IgD-negative memory B cell (primary cell): ENCODE data around the gene PTPRM. TPM values are rescaled to one million over a fixed set of nuclear protein-coding genes. Genes with fewer than 3 reads are reported as not detected.

Source experiments
- H3K27ac Mint-ChIP-seq, 3 donors: one replicate each; pipeline ENCODE4 v1.8.0; 2020 to 2022; ENCODE audit warnings: mild to moderate bottlenecking in 3 of 3, mixed read lengths in 3 of 3, moderate library complexity in 1 of 3
- H3K27me3 Mint-ChIP-seq: one replicate; pipeline ENCODE4 v1.8.0; 2021; ENCODE audit warnings: mixed read lengths
- H3K36me3 Mint-ChIP-seq: one replicate; pipeline ENCODE4 v1.8.0; 2020; ENCODE audit warnings: mild to moderate bottlenecking, mixed read lengths
- H3K4me1 Mint-ChIP-seq, 3 donors: one replicate each; pipeline ENCODE4 v1.8.0; 2020 to 2022; ENCODE audit warnings: mixed read lengths in 3 of 3, mild to moderate bottlenecking in 1 of 3
- H3K4me3 Mint-ChIP-seq, 4 donors: one replicate each; pipeline ENCODE4 v1.8.0; 2020 to 2022; ENCODE audit warnings: mild to moderate bottlenecking in 4 of 4, mixed read lengths in 4 of 4, moderate library complexity in 3 of 4
- H3K9me3 Mint-ChIP-seq, 3 donors: one replicate each; pipeline ENCODE4 v1.8.0; 2020 to 2021; ENCODE audit warnings: mixed read lengths in 3 of 3, mild to moderate bottlenecking in 1 of 3
- polyA plus RNA-seq: library from polyadenylated mRNA; unstranded; fragments of 300-500 nt; fragmentation: Illumina TruSeq; gene quantifications from one replicate; pipeline ENCODE4 v1.2.3, GENCODE V29; 2021

PTPRM gene
- polyA plus RNA-seq, 1 donor from 2014 or later = 0.61 TPM

DNA sequence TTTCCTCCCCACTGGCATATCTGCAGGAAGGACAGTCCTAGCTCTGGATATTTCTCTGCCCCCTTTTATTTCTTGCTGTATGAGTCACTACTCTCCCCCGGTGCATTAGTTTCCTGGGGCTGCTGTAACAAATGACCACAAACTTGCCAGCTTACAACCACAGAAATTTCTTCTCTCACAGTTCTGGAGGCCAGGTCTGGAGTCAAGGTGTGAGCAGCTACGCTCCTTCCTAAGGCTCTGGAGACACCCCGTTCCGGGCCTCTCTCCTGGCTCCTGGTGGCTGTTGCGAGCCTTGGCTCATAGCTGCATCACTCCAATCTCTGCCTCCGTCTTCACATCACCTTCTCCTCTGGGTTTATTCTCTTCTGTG lies 34.1 kb downstream of the PTPRM start:
- H3K27me3 Mint-ChIP-seq = no peaks in the 10 kb centered on the region
- no peaks in the 10 kb centered on the region for H3K36me3 Mint-ChIP-seq
- no peaks in the 10 kb centered on the region for H3K4me1 Mint-ChIP-seq
- H3K4me3 Mint-ChIP-seq = no peak overlapping the region
- no peaks in the 10 kb centered on the region for H3K9me3 Mint-ChIP-seq
- H3K27ac Mint-ChIP-seq = no peak overlapping the region

DNA sequence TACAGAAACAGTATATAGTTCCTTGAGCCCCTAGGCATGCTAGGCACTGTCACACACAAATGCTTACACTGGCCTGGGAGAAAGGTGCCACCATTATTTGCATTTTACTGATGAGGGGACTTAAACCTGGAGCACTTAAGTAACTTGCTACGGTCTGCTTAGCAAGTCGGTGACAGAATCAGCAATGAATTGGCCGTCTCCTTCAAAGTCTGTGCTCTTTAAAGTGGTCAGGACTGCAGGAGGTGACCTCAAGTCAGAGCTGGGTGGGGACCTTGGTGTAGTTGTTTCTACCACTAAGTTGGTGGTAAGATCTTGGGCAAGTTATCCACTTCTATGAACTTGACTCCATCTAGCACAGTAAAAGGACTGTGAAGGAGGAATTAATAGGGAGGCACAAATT lies 34.8 kb downstream of the PTPRM start:
- Mint-ChIP-seq H3K4me1 (no peaks in the 10 kb centered on the region), H3K27ac (no peak overlapping the region), H3K4me3 (no peak overlapping the region)

DNA sequence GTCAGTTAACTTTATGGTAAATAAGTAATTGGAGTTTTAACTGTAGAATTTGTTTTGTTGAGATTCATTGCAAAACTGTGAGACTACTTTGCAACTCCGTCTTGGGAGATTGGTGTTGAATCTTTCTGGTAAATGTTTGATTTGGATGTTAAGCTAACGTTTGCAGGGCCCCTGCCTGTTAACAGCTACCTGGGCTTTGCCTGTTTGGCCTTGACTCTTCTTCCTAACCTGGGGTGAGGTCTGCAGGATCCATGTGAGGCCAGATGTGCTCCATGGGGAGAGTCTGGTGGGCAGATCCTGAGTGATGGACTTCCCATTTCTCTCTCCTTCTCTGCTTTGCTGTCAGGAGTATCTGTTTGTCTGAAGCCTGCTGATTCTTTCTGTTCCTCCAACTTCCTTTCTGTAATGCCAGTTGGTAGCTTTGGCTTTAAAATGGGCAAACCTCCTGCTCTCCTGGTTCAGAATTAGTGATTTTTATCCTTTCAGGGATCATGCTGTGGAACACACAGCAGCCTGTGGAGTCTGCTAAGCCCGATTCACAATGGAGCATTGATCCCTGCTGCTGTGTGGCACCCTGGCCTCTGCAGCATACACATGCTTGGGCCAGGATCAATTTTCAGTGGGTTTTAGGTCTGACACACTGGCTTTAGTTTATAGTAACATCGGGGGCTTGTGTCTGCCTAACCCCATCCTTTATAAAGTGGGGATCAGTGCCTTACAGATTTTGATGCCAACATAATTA lies 36.3 kb downstream of the PTPRM start:
- Mint-ChIP-seq H3K4me1 (no peaks in the 10 kb centered on the region), H3K27me3 (no peaks in the 10 kb centered on the region), H3K9me3 (no peaks in the 10 kb centered on the region), H3K4me3 (no peak overlapping the region), H3K27ac (no peak overlapping the region), H3K36me3 (no peaks in the 10 kb centered on the region)

More for the DNA sequence above, 34.8 kb downstream of the PTPRM start:
- H3K27me3 Mint-ChIP-seq = no peaks in the 10 kb centered on the region
- H3K36me3 Mint-ChIP-seq = no peaks in the 10 kb centered on the region
- H3K9me3 Mint-ChIP-seq = no peaks in the 10 kb centered on the region

DNA sequence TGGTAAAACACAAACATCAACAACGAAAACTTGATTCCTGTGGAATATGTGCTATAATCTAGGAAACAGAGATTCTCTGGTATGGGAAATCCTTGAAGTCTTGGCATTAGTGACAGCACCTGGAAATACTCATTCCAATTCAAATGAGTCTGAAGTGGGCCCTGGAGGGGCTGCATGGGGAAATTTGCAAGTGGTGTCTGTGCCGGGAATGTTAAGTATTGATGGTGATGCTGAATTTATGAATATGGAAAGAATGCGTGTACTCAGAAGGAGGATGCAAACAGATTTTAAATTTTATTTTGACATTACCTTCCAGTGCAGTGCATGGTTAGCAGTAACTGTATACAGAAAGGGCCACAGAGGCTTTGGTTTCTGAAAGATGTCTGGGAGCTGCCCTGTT lies 37.2 kb downstream of the PTPRM start:
- Mint-ChIP-seq H3K4me1 (no peaks in the 10 kb centered on the region), H3K4me3 (no peak overlapping the region), H3K9me3 (no peaks in the 10 kb centered on the region), H3K27ac (no peak overlapping the region), H3K27me3 (no peaks in the 10 kb centered on the region), H3K36me3 (no peaks in the 10 kb centered on the region)

DNA sequence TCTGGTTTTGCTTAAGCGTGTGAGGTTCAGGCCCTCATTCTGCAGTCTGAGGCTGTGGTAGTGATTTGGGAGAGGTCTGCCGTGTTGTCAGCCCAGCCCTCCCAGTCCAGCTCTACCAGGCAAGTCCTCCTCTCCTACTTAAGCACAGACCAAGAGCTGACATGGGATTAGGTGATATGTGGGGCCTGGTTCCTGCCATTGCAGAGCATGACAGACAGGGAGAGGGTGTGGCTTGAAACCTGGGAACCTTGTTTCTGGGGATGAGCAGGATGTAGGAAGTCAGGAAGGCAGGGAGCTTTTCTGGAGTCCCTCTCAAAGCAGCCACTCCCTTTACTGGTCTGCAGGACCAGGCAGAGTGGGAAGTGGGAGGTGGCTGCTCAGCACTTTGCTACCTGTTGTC lies 38.6 kb downstream of the PTPRM start:
- no peaks in the 10 kb centered on the region for H3K27me3 Mint-ChIP-seq
- H3K9me3 Mint-ChIP-seq = peaks cover 0 to under 1% (median 0%) of the 10 kb centered on the region in 3 donors
- no peaks in the 10 kb centered on the region for H3K4me1 Mint-ChIP-seq
- H3K36me3 Mint-ChIP-seq = no peaks in the 10 kb centered on the region
- H3K27ac Mint-ChIP-seq = no peak overlapping the region
- no peak overlapping the region for H3K4me3 Mint-ChIP-seq

DNA sequence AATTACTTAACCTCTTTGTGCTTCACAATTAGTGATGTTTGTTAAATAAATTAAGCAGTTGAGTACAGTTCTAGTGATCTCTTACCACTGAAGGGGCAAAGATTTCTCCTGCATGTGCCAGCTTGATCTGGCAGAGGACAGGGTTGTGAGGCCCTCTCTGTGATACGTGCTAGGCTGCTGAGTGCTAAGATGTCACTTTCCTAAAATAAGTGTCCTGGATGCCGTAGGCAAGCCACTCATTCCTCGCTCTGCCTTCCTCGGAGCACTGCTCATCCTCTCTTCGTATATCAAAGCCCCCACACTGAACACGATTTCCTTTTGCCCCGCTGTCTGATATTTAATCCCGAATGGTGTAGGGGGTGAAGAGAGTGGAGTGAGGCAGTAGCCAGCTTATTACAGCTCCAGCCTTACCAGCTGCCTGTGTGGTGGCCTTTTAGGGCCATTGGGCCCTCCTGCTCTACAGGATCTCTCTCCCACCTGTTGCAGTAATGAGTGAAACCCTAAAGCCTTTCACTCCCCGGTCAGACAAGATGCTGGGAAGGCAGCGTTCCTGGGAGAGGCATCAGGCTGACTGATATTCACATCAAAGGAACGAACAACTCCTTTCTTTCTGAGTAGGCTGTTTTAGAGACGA lies 40.5 kb downstream of the PTPRM start:
- Mint-ChIP-seq H3K27me3 (no peaks in the 10 kb centered on the region), H3K9me3 (peaks cover 0 to 2% (median 2%) of the 10 kb centered on the region in 3 donors), H3K4me1 (no peaks in the 10 kb centered on the region), H3K27ac (no peak overlapping the region), H3K4me3 (no peak overlapping the region), H3K36me3 (no peaks in the 10 kb centered on the region)

DNA sequence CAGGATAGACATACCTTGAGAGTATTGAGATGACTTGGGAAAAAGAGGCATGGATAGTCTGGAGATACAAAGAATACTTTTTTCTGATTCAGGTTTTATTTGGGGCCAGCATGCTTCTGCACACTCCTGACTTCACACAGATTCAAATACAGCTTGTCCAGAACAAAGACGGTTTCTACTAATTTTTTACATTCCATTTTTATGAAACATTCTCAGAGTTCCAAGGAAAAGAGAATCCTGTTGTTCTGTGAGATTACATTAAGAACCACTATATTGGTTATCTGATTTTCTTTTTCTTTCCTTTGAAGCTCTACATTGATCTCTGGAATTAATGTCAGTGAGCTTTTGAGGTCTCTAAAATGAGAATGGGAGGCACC lies 41.0 kb downstream of the PTPRM start:
- Mint-ChIP-seq H3K27ac (no peak overlapping the region), H3K27me3 (no peaks in the 10 kb centered on the region), H3K9me3 (peaks cover 0 to 2% (median 2%) of the 10 kb centered on the region in 3 donors), H3K36me3 (no peaks in the 10 kb centered on the region), H3K4me1 (no peaks in the 10 kb centered on the region), H3K4me3 (no peak overlapping the region)

DNA sequence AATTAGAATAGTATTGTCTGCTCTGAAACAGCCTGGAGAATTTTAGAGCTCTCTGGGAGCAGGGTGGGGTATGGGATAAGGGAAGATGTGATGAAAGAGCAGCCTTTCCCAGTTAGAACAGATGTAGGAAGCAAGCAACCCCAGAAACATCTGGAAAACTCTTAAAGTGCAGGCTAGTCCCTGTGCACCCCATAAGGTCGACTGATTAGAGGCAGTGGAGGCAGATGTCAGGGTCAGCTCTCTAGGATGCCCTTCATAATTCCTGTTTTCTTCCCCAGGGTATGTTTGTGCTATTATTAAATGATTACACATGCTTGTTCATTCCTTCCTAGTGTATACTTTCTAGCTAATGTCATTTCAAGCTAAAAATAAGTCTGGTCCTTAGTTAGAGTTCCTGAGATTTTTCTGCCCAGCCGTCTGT lies 41.7 kb downstream of the PTPRM start:
- Mint-ChIP-seq H3K27ac (no peak overlapping the region), H3K27me3 (no peaks in the 10 kb centered on the region), H3K36me3 (no peaks in the 10 kb centered on the region), H3K9me3 (peaks cover 2 to 3% (median 2%) of the 10 kb centered on the region in 3 donors), H3K4me1 (no peaks in the 10 kb centered on the region), H3K4me3 (no peak overlapping the region)

DNA sequence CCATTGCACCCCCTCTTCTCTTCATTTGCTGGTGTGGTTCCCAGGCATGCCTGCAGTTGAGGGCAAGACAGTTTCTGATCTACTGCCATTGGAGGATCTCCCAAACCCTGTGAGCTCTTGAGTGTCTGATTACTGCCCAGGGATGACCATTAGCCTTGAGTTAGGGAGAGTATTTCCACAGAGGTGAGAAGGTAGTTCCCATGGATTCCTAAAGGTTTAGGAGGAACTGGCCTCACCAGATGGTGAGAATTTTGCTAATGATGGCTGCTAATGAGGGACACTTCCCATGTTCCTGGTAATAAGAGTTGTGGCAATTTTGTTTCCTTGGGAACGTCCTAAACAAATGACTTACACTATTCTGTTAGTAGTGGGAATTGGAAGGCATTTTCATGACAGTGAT lies 42.5 kb downstream of the PTPRM start:
- no peaks in the 10 kb centered on the region for H3K36me3 Mint-ChIP-seq
- no peak overlapping the region for H3K27ac Mint-ChIP-seq
- H3K27me3 Mint-ChIP-seq = no peaks in the 10 kb centered on the region
- no peaks in the 10 kb centered on the region for H3K4me1 Mint-ChIP-seq
- no peak overlapping the region for H3K4me3 Mint-ChIP-seq
- H3K9me3 Mint-ChIP-seq = peaks cover 2 to 6% (median 5%) of the 10 kb centered on the region in 3 donors

DNA sequence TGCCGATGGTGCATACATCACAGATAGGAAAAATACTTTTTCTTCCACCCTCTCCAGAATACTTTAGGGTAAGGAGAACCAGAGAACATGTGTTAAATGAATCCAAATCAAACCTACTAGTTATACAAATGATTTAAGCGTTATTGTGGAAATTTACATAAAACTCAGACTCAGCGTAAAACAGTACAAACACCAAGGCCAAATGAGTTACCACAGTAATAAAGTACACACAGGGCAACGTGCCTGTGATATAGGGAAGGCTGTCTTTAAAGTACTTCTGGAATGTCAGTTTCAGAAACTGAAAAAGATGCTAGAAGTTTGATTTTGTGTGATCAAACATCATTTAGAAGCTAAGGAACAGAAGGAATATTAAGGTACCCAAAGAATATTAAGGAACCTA lies 46.9 kb downstream of the PTPRM start:
- no peak overlapping the region for H3K4me3 Mint-ChIP-seq

DNA sequence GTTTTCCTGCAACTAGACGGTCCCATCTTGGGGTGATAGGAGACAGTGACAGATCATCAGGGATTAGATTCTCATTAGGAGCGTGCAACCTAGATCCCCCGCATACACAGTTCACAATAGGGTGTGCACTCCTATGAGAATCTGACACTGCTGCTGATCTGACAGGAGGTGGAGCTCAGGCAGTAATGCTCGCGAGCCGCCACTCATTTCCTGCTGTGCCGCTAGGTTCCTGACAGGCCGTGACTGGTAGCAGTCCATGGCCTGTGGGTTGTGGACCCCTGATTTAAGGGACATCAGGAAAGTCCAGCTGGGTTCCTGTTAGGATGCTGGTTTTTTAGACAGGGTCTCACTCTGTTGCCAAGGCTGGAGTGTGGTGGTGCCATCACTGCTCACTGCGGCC lies 48.7 kb downstream of the PTPRM start:
- H3K27ac Mint-ChIP-seq = no peak overlapping the region
- H3K27me3 Mint-ChIP-seq = no peaks in the 10 kb centered on the region
- H3K4me3 Mint-ChIP-seq = no peak overlapping the region
- peaks cover 2 to 5% (median 5%) of the 10 kb centered on the region in 3 donors for H3K9me3 Mint-ChIP-seq
- no peaks in the 10 kb centered on the region for H3K36me3 Mint-ChIP-seq
- no peaks in the 10 kb centered on the region for H3K4me1 Mint-ChIP-seq

More for the DNA sequence above, 46.9 kb downstream of the PTPRM start:
- H3K9me3 Mint-ChIP-seq = peaks cover 2 to 6% (median 5%) of the 10 kb centered on the region in 3 donors
- no peaks in the 10 kb centered on the region for H3K27me3 Mint-ChIP-seq
- H3K36me3 Mint-ChIP-seq = no peaks in the 10 kb centered on the region
- no peaks in the 10 kb centered on the region for H3K4me1 Mint-ChIP-seq
- no peak overlapping the region for H3K27ac Mint-ChIP-seq

DNA sequence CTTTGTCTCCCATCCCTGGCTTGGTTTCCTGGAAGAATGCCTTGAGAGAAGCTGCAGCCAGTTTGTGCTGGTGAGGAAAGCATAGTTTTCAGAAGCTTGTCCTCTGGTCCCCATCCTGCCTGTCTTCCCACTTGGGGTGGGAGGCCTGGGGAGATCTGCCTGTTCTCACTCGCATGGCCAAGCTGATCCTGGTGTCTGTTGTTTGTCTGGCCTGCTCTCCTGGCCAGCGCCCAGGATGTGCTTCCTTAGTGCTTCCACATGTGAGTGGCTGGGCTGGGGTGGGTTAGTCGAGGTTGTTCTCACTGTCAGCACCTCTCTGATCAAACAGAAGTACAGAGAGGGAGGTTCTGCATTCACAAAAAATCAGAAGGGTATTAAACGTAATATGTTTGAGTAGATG lies 49.5 kb downstream of the PTPRM start:
- H3K4me1 Mint-ChIP-seq = no peaks in the 10 kb centered on the region
- H3K9me3 Mint-ChIP-seq = peaks cover 4 to 5% (median 5%) of the 10 kb centered on the region in 3 donors
- H3K36me3 Mint-ChIP-seq = no peaks in the 10 kb centered on the region
- H3K27ac Mint-ChIP-seq = no peak overlapping the region
- no peaks in the 10 kb centered on the region for H3K27me3 Mint-ChIP-seq
- H3K4me3 Mint-ChIP-seq = no peak overlapping the region

DNA sequence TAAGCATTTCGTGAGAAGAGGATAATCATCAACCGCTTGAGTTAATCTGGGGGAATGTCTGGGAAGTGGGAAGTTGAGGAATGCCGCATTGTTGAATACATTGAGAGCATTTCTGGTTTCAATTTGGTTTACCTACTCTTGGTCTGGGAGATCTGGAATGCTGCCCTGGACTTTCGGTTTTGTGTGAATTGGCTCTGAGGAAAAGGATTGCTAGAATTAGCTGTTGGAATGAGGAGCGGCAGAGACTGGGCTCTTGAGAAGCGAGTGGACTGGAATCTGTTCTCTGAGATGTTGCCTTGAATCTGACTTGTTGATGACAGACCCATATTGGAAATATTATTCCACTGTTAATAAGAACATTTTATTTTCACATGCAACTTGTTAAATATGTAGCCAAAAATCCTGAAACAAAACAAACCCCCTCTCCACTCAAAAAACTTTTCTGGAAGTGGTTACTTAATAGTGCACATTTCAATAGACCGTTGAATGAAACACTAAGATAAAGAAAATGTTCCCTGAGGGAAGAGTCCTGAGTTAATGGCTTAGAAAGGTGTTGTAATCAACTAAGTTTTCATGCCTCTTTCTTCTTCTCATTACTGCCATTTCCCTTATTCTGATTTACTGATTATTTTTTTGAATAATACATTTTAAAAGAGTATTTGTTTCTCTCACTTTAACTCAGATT lies 50.8 kb downstream of the PTPRM start:
- H3K27ac Mint-ChIP-seq = no peak overlapping the region
- no peaks in the 10 kb centered on the region for H3K27me3 Mint-ChIP-seq
- H3K4me1 Mint-ChIP-seq = no peaks in the 10 kb centered on the region
- peaks cover 3 to 7% (median 5%) of the 10 kb centered on the region in 3 donors for H3K9me3 Mint-ChIP-seq
- no peaks in the 10 kb centered on the region for H3K36me3 Mint-ChIP-seq
- H3K4me3 Mint-ChIP-seq = no peak overlapping the region

DNA sequence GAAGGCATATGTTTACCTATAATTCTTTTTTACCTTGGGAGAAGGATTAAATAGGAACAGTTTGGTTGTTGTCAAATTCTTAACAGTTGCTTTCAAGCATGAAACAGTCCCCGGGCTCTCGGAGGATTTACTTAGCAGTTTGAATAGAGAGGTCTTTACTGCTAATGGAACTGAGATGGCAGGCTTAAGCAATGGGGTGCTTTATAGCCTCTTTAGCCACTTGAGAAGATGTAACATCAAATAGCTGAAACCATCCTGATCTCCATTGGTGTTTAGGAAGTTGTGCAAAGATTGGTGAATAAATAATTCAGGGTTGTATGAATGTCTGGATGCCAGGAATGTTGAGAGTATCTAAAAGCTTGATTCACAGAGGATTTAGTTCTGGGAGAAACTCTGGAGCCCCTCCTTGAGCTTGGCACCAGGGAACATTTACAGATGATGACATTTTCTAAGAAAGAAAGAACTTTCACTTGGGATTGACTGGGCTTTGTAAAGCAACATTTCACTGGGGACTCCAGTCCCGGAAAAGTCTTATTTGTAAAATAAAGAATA lies 51.9 kb downstream of the PTPRM start:
- Mint-ChIP-seq H3K27ac (no peak overlapping the region), H3K4me3 (no peak overlapping the region), H3K27me3 (no peaks in the 10 kb centered on the region), H3K9me3 (peaks cover under 1 to 4% (median 3%) of the 10 kb centered on the region in 3 donors), H3K36me3 (no peaks in the 10 kb centered on the region), H3K4me1 (no peaks in the 10 kb centered on the region)

DNA sequence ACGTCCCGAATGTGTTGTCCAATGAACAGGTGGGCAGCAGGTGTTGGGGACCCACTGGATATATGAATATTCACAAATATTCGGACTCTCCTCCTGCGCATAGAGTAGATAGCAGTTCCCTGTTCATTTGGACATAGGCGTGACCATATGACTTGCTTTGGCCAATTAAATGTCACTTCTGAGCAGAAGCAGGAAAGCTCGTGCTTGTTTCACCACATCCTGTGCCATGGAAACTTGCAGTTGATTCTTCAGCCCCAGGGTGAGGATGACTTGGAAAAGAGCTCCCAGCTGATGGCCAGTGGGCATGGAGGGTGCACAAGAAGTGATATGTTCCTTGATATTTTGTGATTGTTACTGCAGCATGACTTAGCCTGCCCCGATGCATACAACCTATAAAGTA lies 52.6 kb downstream of the PTPRM start:
- no peaks in the 10 kb centered on the region for H3K36me3 Mint-ChIP-seq
- peaks cover 0 to 3% (median 2%) of the 10 kb centered on the region in 3 donors for H3K9me3 Mint-ChIP-seq
- H3K27me3 Mint-ChIP-seq = no peaks in the 10 kb centered on the region
- H3K4me3 Mint-ChIP-seq = no peak overlapping the region
- no peaks in the 10 kb centered on the region for H3K4me1 Mint-ChIP-seq
- H3K27ac Mint-ChIP-seq = no peak overlapping the region
